Measurements from ENCODE around the gene ATP1A1.

ATP1A1 gene

GRCh38 chr1:116343019-116343418, 30.0 kb upstream of the ATP1A1 start:
- H3K27me3 ChIP-seq (ENCODE audit: control insufficient read depth in 3 of 3, insufficient read depth in 3 of 3, low read depth in 1 of 3, low read length in 3 of 3), result peaks cover 0 to 3% (median 0%) of the 10 kb centered on the region in 3 experiments
- H3K79me1 ChIP-seq (ENCODE audit: low read depth, low read length), result no peaks in the 10 kb centered on the region
- H2BK120ac ChIP-seq (ENCODE audit: low read depth, low read length), result no peak overlapping the region
- H3K4me1 ChIP-seq (ENCODE audit: control insufficient read depth in 2 of 2, insufficient read depth in 1 of 2, low read depth in 1 of 2, low read length in 2 of 2), result peaks cover 0 to 10% of the 10 kb centered on the region in 2 donors
- H3K36me3 ChIP-seq (replicated peaks in 1 of 2; ENCODE audit: control insufficient read depth in 2 of 2, insufficient read depth in 2 of 2, low read length in 2 of 2), result no peaks in the 10 kb centered on the region
- no CpG with 5 or more reads among the region's 4 CpGs for WGBS, 2 donors (ENCODE audit: extremely low coverage in 2 of 2, insufficient read length in 2 of 2, insufficient replicate concordance in 1 of 2)
- no peak overlapping the region for H2BK15ac ChIP-seq (ENCODE audit: low read length)
- H2AK5ac ChIP-seq (ENCODE audit: low read depth, low read length), result no peak overlapping the region
- H3K9ac ChIP-seq (ENCODE audit: low read depth, low read length, poor library complexity), result no peak overlapping the region
- no peak overlapping the region for H3K4ac ChIP-seq (ENCODE audit: low read length)
- no peak overlapping the region for H3K18ac ChIP-seq (ENCODE audit: low read length)
- no peak overlapping the region for H4K91ac ChIP-seq (ENCODE audit: low read depth, low read length, poor library complexity)
- H3K9me3 ChIP-seq (replicated peaks in 1 of 2; ENCODE audit: control insufficient read depth in 2 of 2, insufficient read depth in 1 of 2, low read depth in 1 of 2, low read length in 2 of 2), result no peaks in the 10 kb centered on the region
- H3K23ac ChIP-seq (ENCODE audit: low read depth, low read length, poor library complexity), result no peak overlapping the region
- no peak for DNase-seq (ENCODE audit: low spot score)
- H3K4me2 ChIP-seq (ENCODE audit: insufficient read depth, low read length, poor library complexity, severe bottlenecking), result no peak overlapping the region
- no peak overlapping the region for H3K4me3 ChIP-seq (ENCODE audit: low read length in 2 of 2)
- H4K8ac ChIP-seq (ENCODE audit: low read depth, low read length), result no peak overlapping the region
- no peak overlapping the region for H3K14ac ChIP-seq (ENCODE audit: low read length)
- H2AFZ ChIP-seq (ENCODE audit: low read length), result no peak overlapping the region
- H2BK12ac ChIP-seq (ENCODE audit: low read length), result no peak overlapping the region
- H2BK5ac ChIP-seq (ENCODE audit: low read length), result no peak overlapping the region
- no peak overlapping the region for H3K27ac ChIP-seq (replicated peaks; ENCODE audit: low read length)

GRCh38 chr1:116345011-116345410, 28.0 kb upstream of the ATP1A1 start:
- Histone ChIP-seq H2AK5ac (ENCODE audit: low read depth, low read length) (no peak overlapping the region), H4K91ac (ENCODE audit: low read depth, low read length, poor library complexity) (no peak overlapping the region), H2BK12ac (ENCODE audit: low read length) (no peak overlapping the region), H3K27ac (replicated peaks; ENCODE audit: low read length) (no peak overlapping the region), H3K9ac (ENCODE audit: low read depth, low read length, poor library complexity) (no peak overlapping the region), H3K14ac (ENCODE audit: low read length) (no peak overlapping the region), H3K27me3 (ENCODE audit: control insufficient read depth in 3 of 3, insufficient read depth in 3 of 3, low read depth in 1 of 3, low read length in 3 of 3) (peaks cover 0 to 3% (median 0%) of the 10 kb centered on the region in 3 experiments), H3K23ac (ENCODE audit: low read depth, low read length, poor library complexity) (no peak overlapping the region), H3K36me3 (replicated peaks in 1 of 2; ENCODE audit: control insufficient read depth in 2 of 2, insufficient read depth in 2 of 2, low read length in 2 of 2) (no peaks in the 10 kb centered on the region), H2BK120ac (ENCODE audit: low read depth, low read length) (no peak overlapping the region), H3K4me1 (ENCODE audit: control insufficient read depth in 2 of 2, insufficient read depth in 1 of 2, low read depth in 1 of 2, low read length in 2 of 2) (peaks cover 0 to 10% of the 10 kb centered on the region in 2 donors), H2AFZ (ENCODE audit: low read length) (no peak overlapping the region), H3K4ac (ENCODE audit: low read length) (no peak overlapping the region), H4K8ac (ENCODE audit: low read depth, low read length) (no peak overlapping the region), H3K9me3 (replicated peaks in 1 of 2; ENCODE audit: control insufficient read depth in 2 of 2, insufficient read depth in 1 of 2, low read depth in 1 of 2, low read length in 2 of 2) (no peaks in the 10 kb centered on the region), H2BK5ac (ENCODE audit: low read length) (no peak overlapping the region), H2BK15ac (ENCODE audit: low read length) (no peak overlapping the region), H3K4me3 (ENCODE audit: low read length in 2 of 2) (no peak overlapping the region), H3K18ac (ENCODE audit: low read length) (no peak overlapping the region), H3K79me1 (ENCODE audit: low read depth, low read length) (no peaks in the 10 kb centered on the region), H3K4me2 (ENCODE audit: insufficient read depth, low read length, poor library complexity, severe bottlenecking) (no peak overlapping the region)
- WGBS, 2 donors (ENCODE audit: extremely low coverage in 2 of 2, insufficient read length in 2 of 2, insufficient replicate concordance in 1 of 2), result no CpG with 5 or more reads among the region's 1 CpG
- no peak for DNase-seq (ENCODE audit: low spot score)

GRCh38 chr1:116345843-116346242, 27.2 kb upstream of the ATP1A1 start:
- H2BK5ac ChIP-seq (ENCODE audit: low read length), result no peak overlapping the region
- no peak overlapping the region for H4K91ac ChIP-seq (ENCODE audit: low read depth, low read length, poor library complexity)
- H3K18ac ChIP-seq (ENCODE audit: low read length), result no peak overlapping the region
- no peak overlapping the region for H2BK15ac ChIP-seq (ENCODE audit: low read length)
- H4K8ac ChIP-seq (ENCODE audit: low read depth, low read length), result no peak overlapping the region
- no peaks in the 10 kb centered on the region for H3K36me3 ChIP-seq (replicated peaks in 1 of 2; ENCODE audit: control insufficient read depth in 2 of 2, insufficient read depth in 2 of 2, low read length in 2 of 2)
- no peak overlapping the region for H3K23ac ChIP-seq (ENCODE audit: low read depth, low read length, poor library complexity)
- H3K4me2 ChIP-seq (ENCODE audit: insufficient read depth, low read length, poor library complexity, severe bottlenecking), result no peak overlapping the region
- no peak overlapping the region for H3K27ac ChIP-seq (replicated peaks; ENCODE audit: low read length)
- no peaks in the 10 kb centered on the region for H3K9me3 ChIP-seq (replicated peaks in 1 of 2; ENCODE audit: control insufficient read depth in 2 of 2, insufficient read depth in 1 of 2, low read depth in 1 of 2, low read length in 2 of 2)
- no peaks in the 10 kb centered on the region for H3K79me1 ChIP-seq (ENCODE audit: low read depth, low read length)
- H2AK5ac ChIP-seq (ENCODE audit: low read depth, low read length), result no peak overlapping the region
- H3K14ac ChIP-seq (ENCODE audit: low read length), result no peak overlapping the region
- no peak overlapping the region for H2BK12ac ChIP-seq (ENCODE audit: low read length)
- H2BK120ac ChIP-seq (ENCODE audit: low read depth, low read length), result no peak overlapping the region
- WGBS, 2 donors (ENCODE audit: extremely low coverage in 2 of 2, insufficient read length in 2 of 2, insufficient replicate concordance in 1 of 2), result no CpG with 5 or more reads among the region's 2 CpGs
- H3K4me3 ChIP-seq (ENCODE audit: low read length in 2 of 2), result no peak overlapping the region
- H3K9ac ChIP-seq (ENCODE audit: low read depth, low read length, poor library complexity), result peak overlapping the region; percentile 66
- peak; percentile 6 for DNase-seq (ENCODE audit: low spot score)
- H2AFZ ChIP-seq (ENCODE audit: low read length), result no peak overlapping the region
- no peak overlapping the region for H3K4ac ChIP-seq (ENCODE audit: low read length)
- H3K4me1 ChIP-seq (ENCODE audit: control insufficient read depth in 2 of 2, insufficient read depth in 1 of 2, low read depth in 1 of 2, low read length in 2 of 2), result peaks cover 0 to 10% of the 10 kb centered on the region in 2 donors
- H3K27me3 ChIP-seq (ENCODE audit: control insufficient read depth in 3 of 3, insufficient read depth in 3 of 3, low read depth in 1 of 3, low read length in 3 of 3), result peaks cover 0 to 3% (median 0%) of the 10 kb centered on the region in 3 experiments

GRCh38 chr1:116346943-116347673, 25.9 kb upstream of the ATP1A1 start:
- H3K27ac ChIP-seq (replicated peaks; ENCODE audit: low read length), result no peak overlapping the region
- WGBS, 2 donors (ENCODE audit: extremely low coverage in 2 of 2, insufficient read length in 2 of 2, insufficient replicate concordance in 1 of 2), result no CpG with 5 or more reads among the region's 4 CpGs

More at GRCh38 chr1:116346943-116347673, 25.9 kb upstream of the ATP1A1 start:
- no peak overlapping the region for H3K9ac ChIP-seq (ENCODE audit: low read depth, low read length, poor library complexity)
- H3K4ac ChIP-seq (ENCODE audit: low read length), result no peak overlapping the region
- H3K14ac ChIP-seq (ENCODE audit: low read length), result no peak overlapping the region
- no peak overlapping the region for H2BK12ac ChIP-seq (ENCODE audit: low read length)
- H2BK120ac ChIP-seq (ENCODE audit: low read depth, low read length), result no peak overlapping the region
- H4K91ac ChIP-seq (ENCODE audit: low read depth, low read length, poor library complexity), result no peak overlapping the region
- H3K4me2 ChIP-seq (ENCODE audit: insufficient read depth, low read length, poor library complexity, severe bottlenecking), result no peak overlapping the region
- H3K4me1 ChIP-seq (ENCODE audit: control insufficient read depth in 2 of 2, insufficient read depth in 1 of 2, low read depth in 1 of 2, low read length in 2 of 2), result peaks cover 0 to 10% of the 10 kb centered on the region in 2 donors
- no peak for DNase-seq (ENCODE audit: low spot score)
- peaks cover 0 to 3% (median 0%) of the 10 kb centered on the region in 3 experiments for H3K27me3 ChIP-seq (ENCODE audit: control insufficient read depth in 3 of 3, insufficient read depth in 3 of 3, low read depth in 1 of 3, low read length in 3 of 3)
- H2BK5ac ChIP-seq (ENCODE audit: low read length), result no peak overlapping the region
- no peak overlapping the region for H4K8ac ChIP-seq (ENCODE audit: low read depth, low read length)
- no peak overlapping the region for H3K4me3 ChIP-seq (ENCODE audit: low read length in 2 of 2)
- H2BK15ac ChIP-seq (ENCODE audit: low read length), result no peak overlapping the region
- no peak overlapping the region for H3K18ac ChIP-seq (ENCODE audit: low read length)
- no peaks in the 10 kb centered on the region for H3K36me3 ChIP-seq (replicated peaks in 1 of 2; ENCODE audit: control insufficient read depth in 2 of 2, insufficient read depth in 2 of 2, low read length in 2 of 2)
- H3K9me3 ChIP-seq (replicated peaks in 1 of 2; ENCODE audit: control insufficient read depth in 2 of 2, insufficient read depth in 1 of 2, low read depth in 1 of 2, low read length in 2 of 2), result no peaks in the 10 kb centered on the region
- no peaks in the 10 kb centered on the region for H3K79me1 ChIP-seq (ENCODE audit: low read depth, low read length)
- no peak overlapping the region for H3K23ac ChIP-seq (ENCODE audit: low read depth, low read length, poor library complexity)
- no peak overlapping the region for H2AFZ ChIP-seq (ENCODE audit: low read length)
- no peak overlapping the region for H2AK5ac ChIP-seq (ENCODE audit: low read depth, low read length)
